ENCODE measurements around the gene TPD52L1. TPM values are rescaled to one million over a fixed set of nuclear protein-coding genes. Genes with fewer than 3 reads are reported as not detected.

Gene TPD52L1
- total RNA-seq, 3 donors from 2014 or later (not counting 1 experiment from before 2014, with no cell fraction given), result 1.2 TPM; not detected in 1

- no peaks in the 10 kb centered on the region for H3K27me3 Mint-ChIP-seq (ENCODE audit: low read depth in 2 of 2)
- Histone ChIP-seq H3K4me3 (ENCODE audit: low read length) (no peak overlapping the region), H3K4me1 (ENCODE audit: control insufficient read depth, insufficient read depth, low read length) (no peaks in the 10 kb centered on the region), H3K9me3 (ENCODE audit: control insufficient read depth, insufficient read depth, low read length) (no peaks in the 10 kb centered on the region), H3K27me3 (ENCODE audit: control insufficient read depth, insufficient read depth, low read length) (no peaks in the 10 kb centered on the region), H3K27ac (ENCODE audit: low read length) (no peak overlapping the region), H3K36me3 (ENCODE audit: control insufficient read depth, insufficient read depth, low read length) (no peaks in the 10 kb centered on the region)
- DNase-seq (no peak), ATAC-seq (no peak)
- H3K4me3 Mint-ChIP-seq, result no peak overlapping the region
- WGBS (ENCODE audit: insufficient coverage), result 80% methylated on average over 1 of the region's 3 CpGs
- intact Hi-C loops (cut with micrococcal nuclease), result no loop called here
- no peaks in the 10 kb centered on the region for H3K4me1 Mint-ChIP-seq
- no peak overlapping the region for H3K27ac Mint-ChIP-seq
- no peaks in the 10 kb centered on the region for H3K36me3 Mint-ChIP-seq
- H3K9me3 Mint-ChIP-seq, result no peaks in the 10 kb centered on the region
- TF ChIP-seq CTCF (IDR thresholded peaks at IDR 0.05), result no peak
These were observed 17.2 kb upstream of the TPD52L1 start for GRCh38 chr6:125136378-125136777.

- Mint-ChIP-seq H3K36me3 (no peaks in the 10 kb centered on the region), H3K27me3 (ENCODE audit: low read depth in 2 of 2) (peaks cover 4 to 8% of the 10 kb centered on the region in 2 donors)
- no peak for TF ChIP-seq CTCF (IDR thresholded peaks at IDR 0.05)
These were observed 15.5 kb upstream of the TPD52L1 start for GRCh38 chr6:125138083-125138482.

GRCh38 chr6:125140808-125141207 lies 12.8 kb upstream of the TPD52L1 start:
- Histone ChIP-seq H3K36me3 (ENCODE audit: control insufficient read depth, insufficient read depth, low read length) (no peaks in the 10 kb centered on the region), H3K4me1 (ENCODE audit: control insufficient read depth, insufficient read depth, low read length) (no peaks in the 10 kb centered on the region), H3K27ac (ENCODE audit: low read length) (no peak overlapping the region), H3K9me3 (ENCODE audit: control insufficient read depth, insufficient read depth, low read length) (no peaks in the 10 kb centered on the region), H3K4me3 (ENCODE audit: low read length) (no peak overlapping the region), H3K27me3 (ENCODE audit: control insufficient read depth, insufficient read depth, low read length) (no peaks in the 10 kb centered on the region)
- ATAC-seq, result no peak
- Mint-ChIP-seq H3K27me3 (ENCODE audit: low read depth in 2 of 2) (peaks cover 7 to 30% of the 10 kb centered on the region in 2 donors), H3K4me1 (no peaks in the 10 kb centered on the region), H3K4me3 (no peak overlapping the region), H3K27ac (no peak overlapping the region), H3K36me3 (no peaks in the 10 kb centered on the region), H3K9me3 (no peaks in the 10 kb centered on the region)
- no peak for DNase-seq
- TF ChIP-seq CTCF (IDR thresholded peaks at IDR 0.05), result no peak
- intact Hi-C loops (cut with micrococcal nuclease), result no loop called here

More at GRCh38 chr6:125138083-125138482, 15.5 kb upstream of the TPD52L1 start:
- Mint-ChIP-seq H3K9me3 (no peaks in the 10 kb centered on the region), H3K4me1 (no peaks in the 10 kb centered on the region), H3K4me3 (no peak overlapping the region), H3K27ac (no peak overlapping the region)
- H3K4me1 ChIP-seq (ENCODE audit: control insufficient read depth, insufficient read depth, low read length), result no peaks in the 10 kb centered on the region
- intact Hi-C loops (cut with micrococcal nuclease), result no loop called here
- no peaks in the 10 kb centered on the region for H3K36me3 ChIP-seq (ENCODE audit: control insufficient read depth, insufficient read depth, low read length)
- 100% methylated on average over 1 of the region's 2 CpGs for WGBS (ENCODE audit: insufficient coverage)
- H3K27ac ChIP-seq (ENCODE audit: low read length), result no peak overlapping the region
- DNase-seq, result no peak
- H3K4me3 ChIP-seq (ENCODE audit: low read length), result no peak overlapping the region
- no peaks in the 10 kb centered on the region for H3K27me3 ChIP-seq (ENCODE audit: control insufficient read depth, insufficient read depth, low read length)
- H3K9me3 ChIP-seq (ENCODE audit: control insufficient read depth, insufficient read depth, low read length), result no peaks in the 10 kb centered on the region
- no peak for ATAC-seq

GRCh38 chr6:125142618-125143017 lies 11.0 kb upstream of the TPD52L1 start:
- Histone ChIP-seq H3K27me3 (ENCODE audit: control insufficient read depth, insufficient read depth, low read length) (no peaks in the 10 kb centered on the region), H3K27ac (ENCODE audit: low read length) (no peak overlapping the region), H3K36me3 (ENCODE audit: control insufficient read depth, insufficient read depth, low read length) (no peaks in the 10 kb centered on the region), H3K9me3 (ENCODE audit: control insufficient read depth, insufficient read depth, low read length) (no peaks in the 10 kb centered on the region), H3K4me1 (ENCODE audit: control insufficient read depth, insufficient read depth, low read length) (no peaks in the 10 kb centered on the region), H3K4me3 (ENCODE audit: low read length) (no peak overlapping the region)
- Mint-ChIP-seq H3K36me3 (no peaks in the 10 kb centered on the region), H3K27ac (no peak overlapping the region), H3K27me3 (ENCODE audit: low read depth in 2 of 2) (peaks cover 15 to 44% of the 10 kb centered on the region in 2 donors), H3K9me3 (no peaks in the 10 kb centered on the region), H3K4me3 (no peak overlapping the region), H3K4me1 (no peaks in the 10 kb centered on the region)
- DNase-seq, result no peak
- intact Hi-C loops (cut with micrococcal nuclease), result no loop called here
- no peak for TF ChIP-seq CTCF (IDR thresholded peaks at IDR 0.05)
- ATAC-seq, result no peak
- WGBS (ENCODE audit: insufficient coverage), result 83% methylated on average over 2 of the region's 2 CpGs

Measured in natural killer cell (primary cell).